Esophagus squamous epithelium (tissue), 4 donors: Measurements from ENCODE around the gene OPN3.

Experiments
- CTCF ChIP-seq, 6 experiments: fragments of 450-650 bp in 4 of 6; fragments of 200-600 bp in 2 of 6; sonication (generic) in 2 of 6; IDR thresholded peaks; one replicate each; pipeline ENCODE4 v1.5.1; 2016 to 2019; ENCODE audit warnings: antibody characterized with exemption in 6 of 6, mild to moderate bottlenecking in 4 of 6, moderate library complexity in 4 of 6
- POLR2A ChIP-seq, 4 donors: fragments of 450-650 bp; IDR thresholded peaks; one replicate each; pipeline ENCODE4 v1.6.1; 2017; ENCODE audit warnings: antibody characterized with exemption in 4 of 4, mild to moderate bottlenecking in 4 of 4, moderate library complexity in 3 of 4

- TF ChIP-seq CTCF (IDR thresholded peaks at IDR 0.05): no peak
- TF ChIP-seq POLR2A (IDR thresholded peaks at IDR 0.05): no peak
These were observed 25.6 kb downstream of the OPN3 start for GRCh38 chr1:241614572-241614971.
